H1 (cell line): Measurements from ENCODE around the gene IPO7. TPM values are rescaled to one million over a fixed set of nuclear protein-coding genes. Genes with fewer than 3 reads are reported as not detected.

Experiments
- CTCF ChIA-PET: fragments of 300-600 bp; sonication (Branson Sonifier 250); formaldehyde crosslinking; loops from one replicate; lab custom pipeline; 2021; ENCODE audit not compliant: partially characterized antibody; lab: Charles Lee
- POLR2A ChIA-PET: fragments of 300-600 bp; sonication (Branson Sonifier 250); formaldehyde crosslinking; loops from one replicate; lab custom pipeline; 2021; ENCODE audit warnings: inconsistent platforms; ENCODE audit not compliant: partially characterized antibody; lab: Charles Lee
- DNase-seq, 2 experiments: peaks; one replicate each; pipeline versions ENCODE4 v3.0.0 to v3.0.0-alpha.2; 2010 to 2022; ENCODE audit warnings: low spot score in 2 of 2, low read depth in 1 of 2, mixed read lengths in 1 of 2
- FAIRE-seq: peaks from 2 replicates; lab custom pipeline; 2011; peaks lifted over from hg19 to GRCh38; lab: Jason Lieb, UNC
- H2AFZ ChIP-seq: 2 replicates; pipeline ENCODE4 v1.8.1; 2012; ENCODE audit warnings: low read length, inconsistent platforms
- H2AK5ac ChIP-seq: 2 replicates; pipeline ENCODE4 v1.6.1; 2013; ENCODE audit warnings: low read depth, low read length
- H2BK120ac ChIP-seq: replicated peaks from 2 replicates; pipeline ENCODE3; 2013; ENCODE audit warnings: low read depth, low read length, inconsistent platforms
- H2BK12ac ChIP-seq: 2 replicates; pipeline ENCODE4 v1.6.1; 2013; ENCODE audit warnings: low read depth, low read length
- H2BK15ac ChIP-seq: 2 replicates; pipeline ENCODE4 v1.6.1; 2013; ENCODE audit warnings: low read length
- H2BK20ac ChIP-seq: 2 replicates; pipeline ENCODE4 v1.6.1; 2013; ENCODE audit warnings: low read length
- H2BK5ac ChIP-seq: 2 replicates; pipeline ENCODE4 v1.6.1; 2013; ENCODE audit warnings: low read depth, low read length
- H3K14ac ChIP-seq: 2 replicates; pipeline ENCODE4 v1.6.1; 2013; ENCODE audit warnings: inconsistent platforms; ENCODE audit not compliant: insufficient read length
- H3K18ac ChIP-seq: 2 replicates; pipeline ENCODE4 v1.6.1; 2013; ENCODE audit warnings: low read length; ENCODE audit errors: extremely low read depth
- H3K23ac ChIP-seq: 2 replicates; pipeline ENCODE4 v1.6.1; 2013; ENCODE audit warnings: inconsistent platforms; ENCODE audit not compliant: insufficient read length
- H3K23me2 ChIP-seq: 2 replicates; pipeline ENCODE4 v1.6.1; 2013; ENCODE audit warnings: low read depth, low read length
- H3K27ac ChIP-seq: 2 replicates; pipeline ENCODE4 v1.6.1; 2011; ENCODE audit warnings: low read depth, low read length, inconsistent platforms
- H3K27me3 ChIP-seq, 4 experiments: replicated peaks in 1 of 4; 1 replicate in 1 of 4; 2 replicates in 3 of 4; pipeline versions ENCODE4 v1.6.1 to v1.8.1; 2011 to 2013; ENCODE audit warnings: low read length in 3 of 4, mild to moderate bottlenecking in 3 of 4, inconsistent platforms in 2 of 4, mixed read lengths in 2 of 4, moderate library complexity in 1 of 4; ENCODE audit not compliant: control insufficient read depth in 3 of 4, insufficient read depth in 3 of 4; ENCODE audit errors: extremely low read depth in 1 of 4
- H3K36me3 ChIP-seq, 4 experiments: 2 replicates each; pipeline versions ENCODE4 v1.6.1 to v1.8.1; 2011 to 2013; ENCODE audit warnings: mild to moderate bottlenecking in 4 of 4, low read length in 3 of 4, moderate library complexity in 2 of 4, control low read depth in 1 of 4, inconsistent platforms in 1 of 4; ENCODE audit not compliant: insufficient read depth in 4 of 4, control insufficient read depth in 2 of 4
- H3K4ac ChIP-seq: replicated peaks from 2 replicates; pipeline ENCODE3; 2013; ENCODE audit warnings: low read length, low read depth, mixed read lengths, inconsistent platforms; ENCODE audit not compliant: insufficient read length
- H3K4me1 ChIP-seq, 4 experiments: replicated peaks in 1 of 4; 1 replicate in 1 of 4; 2 replicates in 3 of 4; pipeline versions ENCODE4 v1.6.1 to v1.8.1; 2011 to 2013; ENCODE audit warnings: low read length in 3 of 4, inconsistent platforms in 2 of 4, mixed read lengths in 1 of 4; ENCODE audit not compliant: insufficient read depth in 4 of 4, control insufficient read depth in 3 of 4
- H3K4me2 ChIP-seq, 2 experiments: 2 replicates each; pipeline versions ENCODE4 v1.6.1 to v1.8.1; 2011 to 2013; ENCODE audit warnings: low read depth in 2 of 2, low read length in 2 of 2, control low read depth in 1 of 2, inconsistent platforms in 1 of 2, mild to moderate bottlenecking in 1 of 2; ENCODE audit not compliant: insufficient read depth in 1 of 2
- H3K4me3 ChIP-seq, 4 experiments: fragments of 200-600, 300-600 bp in 1 of 4; sonication (generic), shearing (Covaris generic), sonication (Bioruptor Twin) in 1 of 4; 2 replicates each; pipeline versions ENCODE4 v1.5.1 to v1.8.1; 2011 to 2016; ENCODE audit warnings: low read length in 4 of 4, low read depth in 3 of 4, control low read depth in 2 of 4, inconsistent platforms in 2 of 4, mild to moderate bottlenecking in 2 of 4, mixed read lengths in 1 of 4, moderate library complexity in 1 of 4; ENCODE audit not compliant: insufficient read depth in 2 of 4; ENCODE audit errors: extremely low read depth in 1 of 4
- H3K56ac ChIP-seq: replicated peaks from 2 replicates; pipeline ENCODE3; 2013; ENCODE audit warnings: low read depth, mild to moderate bottlenecking, mixed read lengths, low read length, inconsistent platforms; ENCODE audit not compliant: insufficient read length
- H3K79me1 ChIP-seq: 2 replicates; pipeline ENCODE4 v1.6.1; 2013; ENCODE audit warnings: low read depth, low read length, control low read depth
- H3K79me2 ChIP-seq, 2 experiments: 2 replicates each; pipeline versions ENCODE4 v1.6.1 to v1.8.1; 2012 to 2013; ENCODE audit warnings: low read length in 2 of 2, mild to moderate bottlenecking in 2 of 2, inconsistent platforms in 1 of 2; ENCODE audit not compliant: insufficient read depth in 2 of 2, control insufficient read depth in 1 of 2
- H3K9ac ChIP-seq, 4 experiments: replicated peaks in 1 of 4; 1 replicate in 1 of 4; 2 replicates in 3 of 4; pipeline versions ENCODE4 v1.6.1 to v1.8.1; 2011 to 2013; ENCODE audit warnings: low read depth in 3 of 4, low read length in 3 of 4, control low read depth in 2 of 4, mild to moderate bottlenecking in 2 of 4, moderate library complexity in 2 of 4, inconsistent platforms in 1 of 4; ENCODE audit errors: extremely low read depth in 1 of 4
- H3K9me3 ChIP-seq, 2 experiments: 2 replicates each; pipeline versions ENCODE4 v1.6.1 to v1.8.1; 2012 to 2013; ENCODE audit warnings: mild to moderate bottlenecking in 2 of 2, moderate library complexity in 2 of 2, control low read depth in 1 of 2, inconsistent platforms in 1 of 2, low read depth in 1 of 2, low read length in 1 of 2, mixed read lengths in 1 of 2; ENCODE audit not compliant: insufficient read depth in 2 of 2
- H4K20me1 ChIP-seq, 2 experiments: replicated peaks in 1 of 2; 2 replicates each; pipeline versions ENCODE3 to v1.8.1; 2011 to 2013; ENCODE audit warnings: inconsistent platforms in 2 of 2, low read length in 2 of 2, mild to moderate bottlenecking in 1 of 2; ENCODE audit not compliant: insufficient read depth in 2 of 2, control insufficient read depth in 1 of 2
- H4K5ac ChIP-seq: 2 replicates; pipeline ENCODE4 v1.6.1; 2013; ENCODE audit warnings: low read length, low read depth, mixed read lengths, inconsistent platforms; ENCODE audit not compliant: insufficient read length
- H4K8ac ChIP-seq: 2 replicates; pipeline ENCODE4 v1.8.0; 2013; ENCODE audit warnings: mild to moderate bottlenecking, moderate library complexity, low read length, inconsistent platforms; ENCODE audit not compliant: insufficient read depth; ENCODE audit errors: extremely low read depth
- H4K91ac ChIP-seq: replicated peaks from 2 replicates; pipeline ENCODE3; 2013; ENCODE audit warnings: low read length, mixed read lengths, inconsistent platforms; ENCODE audit not compliant: insufficient read length
- ATF3 ChIP-seq: IDR thresholded peaks from 2 replicates; pipeline ENCODE4 v1.6.1; 2011; ENCODE audit warnings: low read depth, mild to moderate bottlenecking, low read length; ENCODE audit not compliant: insufficient read depth
- BACH1 ChIP-seq: IDR thresholded peaks from 2 replicates; pipeline ENCODE4 v1.6.1; 2012; ENCODE audit warnings: low read length, improper control_type of control experiment
- CBX8 ChIP-seq: fragments of 300-800, 300-1000 bp; sonication (generic); IDR thresholded peaks from 2 replicates; pipeline ENCODE4 v1.7.1; 2016; ENCODE audit warnings: low read depth, low read length, borderline replicate concordance
- CEBPB ChIP-seq: IDR thresholded peaks from 2 replicates; pipeline ENCODE4 v1.6.1; 2012; ENCODE audit warnings: low read depth, low read length
- CHD2 ChIP-seq: IDR thresholded peaks from 2 replicates; pipeline ENCODE4 v1.6.1; 2012; ENCODE audit warnings: low read length, improper control_type of control experiment
- CREB1 ChIP-seq: IDR thresholded peaks from 2 replicates; pipeline ENCODE4 v1.6.1; 2012; ENCODE audit warnings: inconsistent platforms
- MAX ChIP-seq: IDR thresholded peaks from 2 replicates; pipeline ENCODE4 v1.6.1; 2012; ENCODE audit warnings: inconsistent platforms
- NANOG ChIP-seq: IDR thresholded peaks from 2 replicates; pipeline ENCODE4 v1.6.1; 2011; ENCODE audit warnings: low read length, low read depth, mild to moderate bottlenecking, inconsistent platforms; ENCODE audit not compliant: insufficient read depth, poor library complexity, severe bottlenecking
- RBBP5 ChIP-seq: IDR thresholded peaks from 2 replicates; pipeline ENCODE4 v1.7.1; 2012; ENCODE audit warnings: low read depth, mild to moderate bottlenecking, inconsistent platforms, low read length, moderate library complexity, borderline replicate concordance
- SIRT6 ChIP-seq: IDR thresholded peaks from one replicate; pipeline ENCODE4 v1.7.1; 2012; ENCODE audit warnings: low read length, inconsistent platforms
- WGBS, 2 experiments: shearing (Covaris generic) in 1 of 2; methylation state at CpG; one replicate each; pipeline versions ENCODE4 v1.1.6 to v1.1.7; 2013 to 2015; ENCODE audit warnings: low lambda C conversion rate in 2 of 2, mixed read lengths in 2 of 2, inconsistent platforms in 1 of 2, low coverage in 1 of 2, missing lambda C conversion rate in 1 of 2; ENCODE audit not compliant: insufficient replicate concordance in 2 of 2, insufficient coverage in 1 of 2, insufficient read length in 1 of 2; ENCODE audit errors: extremely low coverage in 1 of 2, missing lambda C conversion rate in 1 of 2; 5-methylcytosine and 5-hydroxymethylcytosine counted together
- polyA plus RNA-seq, 7 experiments: library from polyadenylated mRNA; depleted of rRNA in 3 of 7; stranded (reverse) in 5 of 7; unstranded in 2 of 7; fragments of >200 nt in 5 of 7; fragments of 200-250 nt in 2 of 7; gene quantifications; 1 replicate in 5 of 7; 2 replicates in 1 of 7; 4 replicates in 1 of 7; pipeline versions ENCODE4 v1.2.1 to v1.2.3, GENCODE V29; 2011 to 2013; ENCODE audit warnings: missing spikeins in 2 of 7, mixed read lengths in 2 of 7
- total RNA-seq: library from RNA; stranded (reverse); fragmentation: NEBNext Ultra II Directional; extraction: Animal tissue kit (Norgen Biotek cat#: 25700); gene quantifications from 2 replicates; pipeline ENCODE4 v1.2.1, GENCODE V29; 2021

IPO7 gene
- total and polyA plus RNA-seq, 2 of the 8 experiments (the other 6 are each of a cell fraction or from before 2014, with no cell fraction given) = 45.9 to 259 TPM

- no peak overlapping the region for H3K56ac ChIP-seq
- FAIRE-seq = no peak
- H2BK12ac ChIP-seq = no peak overlapping the region
- no peak overlapping the region for H3K23ac ChIP-seq
- CTCF ChIA-PET = interaction anchor here (1.6 kb wide), 1 partner anchor 14 kb away, joined by 7 read pairs; no protein-coding TSS in a partner anchor
- no peaks in the 10 kb centered on the region for H3K27me3 ChIP-seq
- no peaks in the 10 kb centered on the region for H3K36me3 ChIP-seq
- no peak overlapping the region for H3K4me2 ChIP-seq
- H3K79me1 ChIP-seq = no peaks in the 10 kb centered on the region
- no peaks in the 10 kb centered on the region for H4K20me1 ChIP-seq
- no peak overlapping the region for H2BK120ac ChIP-seq
- TF ChIP-seq MAX (no peak), CEBPB (no peak), CHD2 (no peak), ATF3 (no peak), NANOG (no peak), RBBP5 (no peak), CBX8 (no peak), BACH1 (no peak), SIRT6 (no peak), CREB1 (no peak)
- TF ChIP-seq, all 59 proteins: peak for 0
- 75% methylated on average over 5 of the region's 5 CpGs; no CpG with 5 or more reads in 1 of the 2 experiments for whole genome bisulfite sequencing, 2 experiments
- no peaks in the 10 kb centered on the region for H3K9me3 ChIP-seq
- no peak overlapping the region for H3K4ac ChIP-seq
- no peak overlapping the region for H3K4me3 ChIP-seq
- POLR2A ChIA-PET = interaction anchor here (1.5 kb wide), 1 partner anchor 22 kb away, joined by 3 read pairs; no protein-coding TSS in a partner anchor
- H3K18ac ChIP-seq = no peak overlapping the region
- no peak overlapping the region for H3K27ac ChIP-seq
- H3K4me1 ChIP-seq = no peaks in the 10 kb centered on the region
- H3K9ac ChIP-seq = no peak overlapping the region
- H3K79me2 ChIP-seq = no peaks in the 10 kb centered on the region
- no peak overlapping the region for H4K8ac ChIP-seq
- no peak overlapping the region for H4K91ac ChIP-seq
- H2BK15ac ChIP-seq = no peak overlapping the region
- DNase-seq = no peak
- no peak overlapping the region for H2AFZ ChIP-seq
- H4K5ac ChIP-seq = no peak overlapping the region
- H3K23me2 ChIP-seq = no peaks in the 10 kb centered on the region
- no peak overlapping the region for H2BK20ac ChIP-seq
- H3K14ac ChIP-seq = no peak overlapping the region
- no peak overlapping the region for H2AK5ac ChIP-seq
- no peak overlapping the region for H2BK5ac ChIP-seq
These were observed 42.7 kb upstream of the IPO7 start for GRCh38 chr11:9341638-9342178.
